ENCODE measurements around the gene UCK2. TPM values are rescaled to one million over a fixed set of nuclear protein-coding genes. Genes with fewer than 3 reads are reported as not detected.
"Not testable (repeated sequence)": the region's sequence is repeated elsewhere in the genome, so short reads cannot be mapped to it uniquely, and the experiment has no call there.

UCK2 gene
- total RNA-seq = 11.5 and 12.6 TPM in 2 replicates
- total RNA-seq (2013) = 7.5 TPM
- 8.5 and 8.9 TPM in 2 replicates for polyA plus RNA-seq
- 11.6 and 11.8 TPM in 2 replicates for polyA minus RNA-seq

GRCh38 chr1:165827268-165828102, at the start of gene UCK2:
UCK2 (plus strand) TSS chr1:165827614; CDS start chr1:165827834, 220 bp downstream.
- intact Hi-C loops (cut with micrococcal nuclease) = loop anchor here (1.0 to 10.0 kb wide), 7 partner anchors 50 to 665 kb away; partner anchors contain the start of genes ALDH9A1, MGST3 and TMCO1
- peak within 1 kb of the TSS; percentile 57 to 88 (median 83) for H3K4me3 ChIP-seq (ENCODE audit: control extremely low read depth in 1 of 5, extremely low read depth in 1 of 5, insufficient read depth in 1 of 5, low read depth in 2 of 5, low read length in 4 of 5)
- under 1% methylated on average over 93 of the region's 94 CpGs for WGBS (ENCODE audit: insufficient coverage)
- H3K79me2 ChIP-seq (ENCODE audit: control insufficient read depth, insufficient read depth, low read length) = peaks cover 26% of the 10 kb centered on the region
- H3K27ac ChIP-seq (ENCODE audit: low read length in 2 of 2) = peak within 1 kb of the TSS in 1 of 2 donors; percentile 77
- no peak for TF ChIP-seq CTCF (IDR thresholded peaks at IDR 0.05)
- TF ChIP-seq EZH2 (IDR thresholded peaks at IDR 0.05; ENCODE audit: borderline replicate concordance, insufficient read depth, low read depth, low read length, poor library complexity, severe bottlenecking) = no peak
- Mint-ChIP-seq H3K27me3 (no peaks in the 10 kb centered on the region), H3K4me1 (peaks cover 22% of the 10 kb centered on the region), H3K27ac (peak within 1 kb of the TSS; percentile 85), H3K4me3 (peak within 1 kb of the TSS; percentile 93), H3K9me3 (ENCODE audit: insufficient read depth) (no peaks in the 10 kb centered on the region)
- H3K27me3 ChIP-seq (replicated peaks in 1 of 4; ENCODE audit: control extremely low read depth in 1 of 4, control insufficient read depth in 3 of 4, insufficient read depth in 4 of 4, low read length in 3 of 4) = no peaks in the 10 kb centered on the region
- H3K9ac ChIP-seq (ENCODE audit: low read length) = peak within 1 kb of the TSS; percentile 84
- peak within 1 kb of the TSS; percentile 94 for H2AFZ ChIP-seq (ENCODE audit: insufficient read depth, low read depth, low read length, poor library complexity, severe bottlenecking)
- peak within 1 kb of the TSS; percentile 86 for H3K4me2 ChIP-seq (replicated peaks; ENCODE audit: low read depth, low read length, poor library complexity, severe bottlenecking)
- DNase-seq = peak; percentile 82
- ChIA-PET POLR2A (interaction anchor here (1.8 kb wide), 1 partner anchor 59 kb away, joined by 4 read pairs; the partner anchor contains the start of gene TMCO1), CTCF (interaction anchor here (0.6 to 1.2 kb wide), 3 partner anchors 28 to 130 kb away, joined by 3 to 4 read pairs (median 4); partner anchors contain the start of gene ALDH9A1)
- H3K36me3 ChIP-seq (replicated peaks in 1 of 2; ENCODE audit: control extremely low read depth in 1 of 2, control insufficient read depth in 1 of 2, extremely low read depth in 1 of 2, insufficient read depth in 2 of 2, low read length in 1 of 2) = no peaks in the 10 kb centered on the region
- H4K20me1 ChIP-seq (ENCODE audit: control insufficient read depth, insufficient read depth, low read length, poor library complexity, severe bottlenecking) = no peaks in the 10 kb centered on the region
- peak; percentile 69 for ATAC-seq (ENCODE audit: low read depth)
- peaks cover 17 to 19% of the 10 kb centered on the region in 2 donors for H3K4me1 ChIP-seq (ENCODE audit: control insufficient read depth in 2 of 2, insufficient read depth in 2 of 2, low read length in 2 of 2)
- no peaks in the 10 kb centered on the region for H3K9me3 ChIP-seq (ENCODE audit: control extremely low read depth in 1 of 3, control insufficient read depth in 2 of 3, insufficient read depth in 1 of 3, low read length in 2 of 3)

- ATAC-seq (ENCODE audit: low read depth); POLR2A ChIA-PET; H3K9me3 Mint-ChIP-seq (ENCODE audit: insufficient read depth); H2AFZ ChIP-seq (ENCODE audit: insufficient read depth, low read depth, low read length, poor library complexity, severe bottlenecking); H3K27ac ChIP-seq (ENCODE audit: low read length in 2 of 2); CTCF ChIA-PET; H3K4me1 ChIP-seq (ENCODE audit: control insufficient read depth in 2 of 2, insufficient read depth in 2 of 2, low read length in 2 of 2); H3K4me2 ChIP-seq (replicated peaks; ENCODE audit: low read depth, low read length, poor library complexity, severe bottlenecking); H3K4me3 ChIP-seq (ENCODE audit: control extremely low read depth in 1 of 5, extremely low read depth in 1 of 5, insufficient read depth in 1 of 5, low read depth in 2 of 5, low read length in 4 of 5); H3K4me1 Mint-ChIP-seq; H4K20me1 ChIP-seq (ENCODE audit: control insufficient read depth, insufficient read depth, low read length, poor library complexity, severe bottlenecking); H3K4me3 Mint-ChIP-seq; H3K27ac Mint-ChIP-seq; H3K79me2 ChIP-seq (ENCODE audit: control insufficient read depth, insufficient read depth, low read length); H3K9ac ChIP-seq (ENCODE audit: low read length); intact Hi-C loops (cut with micrococcal nuclease); H3K27me3 Mint-ChIP-seq; H3K9me3 ChIP-seq (ENCODE audit: control extremely low read depth in 1 of 3, control insufficient read depth in 2 of 3, insufficient read depth in 1 of 3, low read length in 2 of 3); DNase-seq; H3K27me3 ChIP-seq (replicated peaks in 1 of 4; ENCODE audit: control extremely low read depth in 1 of 4, control insufficient read depth in 3 of 4, insufficient read depth in 4 of 4, low read length in 3 of 4); H3K36me3 ChIP-seq (replicated peaks in 1 of 2; ENCODE audit: control extremely low read depth in 1 of 2, control insufficient read depth in 1 of 2, extremely low read depth in 1 of 2, insufficient read depth in 2 of 2, low read length in 1 of 2): not testable (repeated sequence)
- no CpG with 5 or more reads among the region's 3 CpGs for WGBS (ENCODE audit: insufficient coverage)
Measured at GRCh38 chr1:165778197-165778596, 49.2 kb upstream of the UCK2 start.

GRCh38 chr1:165783519-165783918, 43.9 kb upstream of the UCK2 start:
- H3K36me3 ChIP-seq (replicated peaks in 1 of 2; ENCODE audit: control extremely low read depth in 1 of 2, control insufficient read depth in 1 of 2, extremely low read depth in 1 of 2, insufficient read depth in 2 of 2, low read length in 1 of 2); H3K4me2 ChIP-seq (replicated peaks; ENCODE audit: low read depth, low read length, poor library complexity, severe bottlenecking); H2AFZ ChIP-seq (ENCODE audit: insufficient read depth, low read depth, low read length, poor library complexity, severe bottlenecking); H3K9ac ChIP-seq (ENCODE audit: low read length); DNase-seq; H3K9me3 Mint-ChIP-seq (ENCODE audit: insufficient read depth); H3K27ac ChIP-seq (ENCODE audit: low read length in 2 of 2); POLR2A ChIA-PET; H3K27me3 Mint-ChIP-seq; intact Hi-C loops (cut with micrococcal nuclease); H3K4me3 ChIP-seq (ENCODE audit: control extremely low read depth in 1 of 5, extremely low read depth in 1 of 5, insufficient read depth in 1 of 5, low read depth in 2 of 5, low read length in 4 of 5); H3K27me3 ChIP-seq (replicated peaks in 1 of 4; ENCODE audit: control extremely low read depth in 1 of 4, control insufficient read depth in 3 of 4, insufficient read depth in 4 of 4, low read length in 3 of 4); ATAC-seq (ENCODE audit: low read depth); H3K4me1 ChIP-seq (ENCODE audit: control insufficient read depth in 2 of 2, insufficient read depth in 2 of 2, low read length in 2 of 2); H3K79me2 ChIP-seq (ENCODE audit: control insufficient read depth, insufficient read depth, low read length); H3K4me3 Mint-ChIP-seq; H4K20me1 ChIP-seq (ENCODE audit: control insufficient read depth, insufficient read depth, low read length, poor library complexity, severe bottlenecking); H3K27ac Mint-ChIP-seq; H3K4me1 Mint-ChIP-seq; CTCF ChIA-PET: not testable (repeated sequence)
- WGBS (ENCODE audit: insufficient coverage) = 87% methylated on average over 9 of the region's 11 CpGs
- H3K9me3 ChIP-seq (ENCODE audit: control extremely low read depth in 1 of 3, control insufficient read depth in 2 of 3, insufficient read depth in 1 of 3, low read length in 2 of 3) = peaks cover 0 to 18% (median 0%) of the 10 kb centered on the region in 3 donors

Data from B cell (primary cell).